Spleen (tissue), 11 donors: Measurements from ENCODE around the gene SLIT1. TPM values are rescaled to one million over a fixed set of nuclear protein-coding genes. Genes with fewer than 3 reads are reported as not detected.
"Not testable (repeated sequence)": the region's sequence is repeated elsewhere in the genome, so short reads cannot be mapped to it uniquely, and the experiment has no call there.

ENCODE experiments used
- DNase-seq: peaks from one replicate; pipeline ENCODE4 v3.0.0-alpha.2; 2020
- H3K27ac ChIP-seq, 8 donors: fragments of 200-600 bp; sonication (generic) in 7 of 8; 1 replicate in 4 of 8; 2 replicates in 4 of 8; pipeline versions ENCODE4 v1.5.0 to v1.8.0; 2016 to 2021; ENCODE audit warnings: inconsistent platforms in 4 of 8, mild to moderate bottlenecking in 4 of 8, moderate library complexity in 1 of 8
- H3K27me3 ChIP-seq, 7 donors: fragments of 200-600 bp; sonication (generic) in 6 of 7; replicated peaks in 1 of 7; 1 replicate in 4 of 7; 2 replicates in 3 of 7; pipeline versions ENCODE4 v1.5.0 to v1.8.0; 2016 to 2021; ENCODE audit warnings: inconsistent platforms in 3 of 7, mild to moderate bottlenecking in 1 of 7
- H3K36me3 ChIP-seq, 6 donors: fragments of 200-600 bp; sonication (generic) in 5 of 6; 1 replicate in 4 of 6; 2 replicates in 2 of 6; pipeline versions ENCODE4 v1.5.0 to v1.8.0; 2016 to 2021; ENCODE audit warnings: inconsistent platforms in 2 of 6
- H3K4me1 ChIP-seq, 6 donors: fragments of 200-600 bp; sonication (generic) in 5 of 6; 1 replicate in 3 of 6; 2 replicates in 3 of 6; pipeline versions ENCODE4 v1.5.0 to v1.8.0; 2016 to 2021; ENCODE audit warnings: inconsistent platforms in 3 of 6
- H3K4me3 ChIP-seq, 8 donors: fragments of 200-600 bp; sonication (generic) in 7 of 8; 1 replicate in 4 of 8; 2 replicates in 4 of 8; pipeline versions ENCODE4 v1.5.0 to v1.8.0; 2016 to 2021; ENCODE audit warnings: inconsistent platforms in 4 of 8, mild to moderate bottlenecking in 4 of 8, moderate library complexity in 2 of 8
- H3K9me3 ChIP-seq, 8 donors: fragments of 200-600 bp; sonication (generic) in 7 of 8; 1 replicate in 4 of 8; 2 replicates in 4 of 8; pipeline versions ENCODE4 v1.5.0 to v1.8.0; 2016 to 2021; ENCODE audit warnings: inconsistent platforms in 4 of 8
- CTCF ChIP-seq, 11 experiments: fragments of 200-600 bp in 7 of 11; fragments of 450-650 bp in 4 of 11; sonication (generic) in 4 of 11; IDR thresholded peaks in 8 of 11; conservative IDR thresholded peaks in 3 of 11; 1 replicate in 7 of 11; 2 replicates in 4 of 11; pipeline versions ENCODE4 v1.4.0 to v1.8.0; 2016 to 2021; ENCODE audit warnings: antibody characterized with exemption in 11 of 11, inconsistent platforms in 4 of 11, mild to moderate bottlenecking in 1 of 11
- POLR2A ChIP-seq, 3 donors: fragments of 450-650 bp; IDR thresholded peaks; one replicate each; pipeline ENCODE4 v1.5.1; 2017; ENCODE audit warnings: antibody characterized with exemption in 3 of 3, mild to moderate bottlenecking in 1 of 3
- POLR2AphosphoS5 ChIP-seq, 3 donors: sonication (generic); formaldehyde crosslinking; IDR thresholded peaks; one replicate each; pipeline ENCODE4 v1.5.1; 2017; ENCODE audit warnings: antibody characterized with exemption in 3 of 3
- WGBS, 5 donors: extraction: QIAGEN DNeasy Blood & Tissue Kit in 3 of 5; methylation state at CpG; one replicate each; pipeline versions ENCODE4 v1.1.5 to v1.1.7; 2013 to 2018; 5-methylcytosine and 5-hydroxymethylcytosine counted together
- intact Hi-C: fragments of 100-400 bp; cut with DNase I; formaldehyde crosslinking; loops from one replicate; pipeline ENCODE4 v1.15.0; 2023; ENCODE audit warnings: low total_unique reads
- polyA plus RNA-seq, 3 donors: library from polyadenylated mRNA; stranded (reverse); fragments of 200-250 nt; gene quantifications; one replicate each; pipeline ENCODE4 v1.2.1, GENCODE V29; 2013
- total RNA-seq, 7 donors: library from RNA; depleted of rRNA in 3 of 7; stranded (reverse); fragments of >200 nt in 3 of 7; fragmentation: NEBNext Ultra II Directional in 4 of 7; extraction: Animal tissue kit (Norgen Biotek cat#: 25700) in 4 of 7; gene quantifications; one replicate each; pipeline versions ENCODE4 v1.1.0 to v1.2.1, GENCODE V29; 2016 to 2021
- donor health status: healthy with polysubstance abuse.
- donor health status: DM: no; HTN: no; CAD: no; lungs with moderate emphysema.
- donor health status: DM: no; HTN: no; CAD: no.
- donor health status: Bipolar disorder and iron deficiency.
- donor health status: healthy.
- donor health status: DM: no; HTN: no; CAD: no.
- donor health status: DM: yes; HTN: yes; CAD: no.

Gene SLIT1
- total and polyA plus RNA-seq, 10 donors: 0.11 to 0.82 (median 0.52) TPM

- Histone ChIP-seq H3K4me3 (no peak overlapping the region), H3K27ac (no peak overlapping the region), H3K4me1 (peaks cover 0 to 14% (median 11%) of the 10 kb centered on the region in 6 donors), H3K36me3 (no peaks in the 10 kb centered on the region), H3K9me3 (no peaks in the 10 kb centered on the region), H3K27me3 (peaks cover 0 to 22% (median 0%) of the 10 kb centered on the region in 7 donors)
- no peak for TF ChIP-seq CTCF (IDR thresholded peaks at IDR 0.05 in 8 of 11, conservative IDR thresholded peaks at IDR 0.05 in 3 of 11)
- no peak for TF ChIP-seq POLR2A (IDR thresholded peaks at IDR 0.05)
- no peak for TF ChIP-seq POLR2AphosphoS5 (IDR thresholded peaks at IDR 0.05)
- 86 to 91% (median 87%) methylated on average over 18 of the region's 18 CpGs for WGBS, 5 donors
- no peak for DNase-seq
- intact Hi-C loops: no loop called here
Observed at GRCh38 chr10:97034958-97035769, 150.6 kb downstream of the SLIT1 start.

GRCh38 chr10:97034301-97034700 lies 151.5 kb downstream of the SLIT1 start:
- Histone ChIP-seq H3K4me1 (peaks cover 0 to 14% (median 11%) of the 10 kb centered on the region in 6 donors), H3K9me3 (no peaks in the 10 kb centered on the region), H3K27me3 (peaks cover 0 to 22% (median 0%) of the 10 kb centered on the region in 7 donors), H3K27ac (no peak overlapping the region), H3K36me3 (no peaks in the 10 kb centered on the region), H3K4me3 (no peak overlapping the region)
- TF ChIP-seq POLR2AphosphoS5 (IDR thresholded peaks at IDR 0.05): no peak
- TF ChIP-seq POLR2A (IDR thresholded peaks at IDR 0.05): no peak
- TF ChIP-seq CTCF (IDR thresholded peaks at IDR 0.05 in 8 of 11, conservative IDR thresholded peaks at IDR 0.05 in 3 of 11): no peak
- intact Hi-C loops: no loop called here
- no peak for DNase-seq
- WGBS, 5 donors: 81 to 92% (median 84%) methylated on average over 7 of the region's 7 CpGs

- H3K27ac ChIP-seq, intact Hi-C loops, H3K9me3 ChIP-seq, H3K4me3 ChIP-seq, H3K36me3 ChIP-seq, DNase-seq: not testable (repeated sequence)
- Histone ChIP-seq H3K4me1 (peaks cover 0 to 14% (median 11%) of the 10 kb centered on the region in 6 donors), H3K27me3 (peaks cover 0 to 22% (median 0%) of the 10 kb centered on the region in 7 donors)
- WGBS, 5 donors: 91 to 97% (median 94%) methylated on average over 9 of the region's 9 CpGs
Observed at GRCh38 chr10:97033841-97034240, 151.9 kb downstream of the SLIT1 start.

GRCh38 chr10:97032624-97033023 lies 153.1 kb downstream of the SLIT1 start:
- H3K4me3 ChIP-seq: no peak overlapping the region
- H3K27ac ChIP-seq: no peak overlapping the region
- 65 to 73% (median 67%) methylated on average over 7 of the region's 7 CpGs for WGBS, 5 donors
- no peaks in the 10 kb centered on the region for H3K36me3 ChIP-seq
- peaks cover 0 to 6% (median 4%) of the 10 kb centered on the region in 6 donors for H3K4me1 ChIP-seq
- H3K27me3 ChIP-seq: peaks cover 0 to 22% (median 0%) of the 10 kb centered on the region in 7 donors
- no peaks in the 10 kb centered on the region for H3K9me3 ChIP-seq
- TF ChIP-seq POLR2A (IDR thresholded peaks at IDR 0.05) (no peak), POLR2AphosphoS5 (IDR thresholded peaks at IDR 0.05) (no peak), CTCF (IDR thresholded peaks at IDR 0.05 in 8 of 11, conservative IDR thresholded peaks at IDR 0.05 in 3 of 11) (no peak)
- intact Hi-C loops: no loop called here
- no peak for DNase-seq
